GM23338 (cell line): ENCODE measurements around the gene AARS2. TPM values are rescaled to one million over a fixed set of nuclear protein-coding genes. Genes with fewer than 3 reads are reported as not detected.

Experiments
- ATAC-seq: fragments of 200-7000 bp; cut with Tn5 transposase; 3 replicates; pipeline ENCODE4 v1.9.1; 2020
- DNase-seq: peaks from one replicate; pipeline ENCODE4 v3.0.0-alpha.2; 2015; ENCODE audit warnings: low spot score
- H2AFZ ChIP-seq: fragments of 200-600 bp; sonication (generic); 2 replicates; pipeline ENCODE4 v1.8.0; 2016; ENCODE audit warnings: antibody characterized with exemption, mild to moderate bottlenecking, moderate library complexity
- H3F3A ChIP-seq: fragments of 200-600 bp; sonication (generic); replicated peaks from 2 replicates; pipeline ENCODE4 v1.8.0; 2017; ENCODE audit warnings: antibody characterized with exemption, mixed run types, low read depth
- H3K27ac ChIP-seq: fragments of 200-600 bp; sonication (generic); 2 replicates; pipeline ENCODE4 v1.6.1; 2016; ENCODE audit warnings: low read depth
- H3K27me3 ChIP-seq: fragments of 200-600 bp; sonication (generic); 2 replicates; pipeline ENCODE4 v1.8.0; 2016; ENCODE audit warnings: mild to moderate bottlenecking, mixed run types, moderate library complexity; ENCODE audit not compliant: insufficient read depth
- H3K36me3 ChIP-seq: fragments of 200-600 bp; sonication (generic); 2 replicates; pipeline ENCODE4 v1.8.0; 2016; ENCODE audit warnings: mild to moderate bottlenecking; ENCODE audit not compliant: insufficient read depth
- H3K4me1 ChIP-seq: fragments of 200-600 bp; sonication (generic); 2 replicates; pipeline ENCODE4 v1.8.0; 2016; ENCODE audit warnings: mild to moderate bottlenecking, moderate library complexity; ENCODE audit not compliant: insufficient read depth
- H3K4me2 ChIP-seq: fragments of 200-600 bp; sonication (generic); 2 replicates; pipeline ENCODE4 v1.7.1; 2017; ENCODE audit warnings: mixed run types
- H3K4me3 ChIP-seq: fragments of 200-600 bp; sonication (generic); 2 replicates; pipeline ENCODE4 v1.6.1; 2016; ENCODE audit warnings: mixed run types
- H3K79me2 ChIP-seq: fragments of 200-600 bp; sonication (generic); replicated peaks from 2 replicates; pipeline ENCODE4 v1.8.0; 2017; ENCODE audit warnings: mild to moderate bottlenecking; ENCODE audit not compliant: insufficient read depth
- H3K9me2 ChIP-seq: fragments of 200-600 bp; sonication (generic); 2 replicates; pipeline ENCODE4 v1.8.0; 2017; ENCODE audit not compliant: insufficient read depth
- H4K20me1 ChIP-seq: fragments of 200-600 bp; sonication (generic); replicated peaks from 2 replicates; pipeline ENCODE4 v1.8.0; 2017; ENCODE audit warnings: mild to moderate bottlenecking; ENCODE audit not compliant: insufficient read depth
- H3K27ac Mint-ChIP-seq: 2 replicates; pipeline ENCODE4 v1.8.0; 2020; ENCODE audit warnings: inconsistent platforms, mild to moderate bottlenecking, moderate library complexity, mixed read lengths
- H3K27me3 Mint-ChIP-seq: 3 replicates; pipeline ENCODE4 v1.8.0; 2022; ENCODE audit warnings: low read depth, mild to moderate bottlenecking, moderate library complexity, mixed read lengths, inconsistent platforms; ENCODE audit not compliant: insufficient read depth, poor library complexity
- H3K36me3 Mint-ChIP-seq: 3 replicates; pipeline ENCODE4 v1.8.0; 2021; ENCODE audit warnings: low read depth, mild to moderate bottlenecking, inconsistent platforms, moderate library complexity, mixed read lengths
- H3K4me1 Mint-ChIP-seq: 3 replicates; pipeline ENCODE4 v1.8.0; 2020; ENCODE audit warnings: mild to moderate bottlenecking, inconsistent platforms, mixed read lengths
- H3K4me3 Mint-ChIP-seq: 3 replicates; pipeline ENCODE4 v1.8.0; 2021; ENCODE audit warnings: moderate library complexity, mild to moderate bottlenecking, inconsistent platforms, mixed read lengths
- H3K9me3 Mint-ChIP-seq: 3 replicates; pipeline ENCODE4 v1.8.0; 2020; ENCODE audit warnings: moderate library complexity, mild to moderate bottlenecking, inconsistent platforms, mixed read lengths
- CREB1 ChIP-seq: fragments of 250-450 bp; sonication (Bioruptor Pico); IDR thresholded peaks from 2 replicates; pipeline ENCODE4 v1.5.0; 2020; ENCODE audit warnings: low read depth, mild to moderate bottlenecking, moderate library complexity
- ETS1 ChIP-seq: IDR thresholded peaks from 2 replicates; pipeline ENCODE4 v1.6.1; 2016; ENCODE audit warnings: antibody characterized with exemption
- EZH2 ChIP-seq: fragments of 200-600 bp; sonication (generic); IDR thresholded peaks from one replicate; pipeline ENCODE4 v1.8.0; 2017; ENCODE audit warnings: antibody characterized with exemption, mild to moderate bottlenecking, low read depth; ENCODE audit not compliant: unreplicated experiment
- EZH2phosphoT487 ChIP-seq: fragments of 200-600 bp; sonication (generic); IDR thresholded peaks from one replicate; pipeline ENCODE4 v1.8.1; 2018; ENCODE audit warnings: antibody characterized with exemption; ENCODE audit not compliant: unreplicated experiment
- JUNB ChIP-seq: IDR thresholded peaks from one replicate; pipeline ENCODE4 v1.6.1; 2016; ENCODE audit warnings: antibody characterized with exemption; ENCODE audit not compliant: unreplicated experiment
- NANOG ChIP-seq: IDR thresholded peaks from 2 replicates; pipeline ENCODE4 v1.6.1; 2016; ENCODE audit warnings: antibody characterized with exemption, borderline replicate concordance
- POLR2AphosphoS5 ChIP-seq: IDR thresholded peaks from 2 replicates; pipeline ENCODE4 v1.6.1; 2016; ENCODE audit warnings: antibody characterized with exemption, low read depth
- REST ChIP-seq: IDR thresholded peaks from one replicate; pipeline ENCODE4 v1.6.1; 2018; ENCODE audit warnings: antibody characterized with exemption; ENCODE audit not compliant: unreplicated experiment
- STAT1 ChIP-seq: IDR thresholded peaks from one replicate; pipeline ENCODE4 v1.6.1; 2016; ENCODE audit warnings: antibody characterized with exemption; ENCODE audit not compliant: unreplicated experiment
- ZNF114 ChIP-seq: fragments of 250-450 bp; sonication (Bioruptor Pico); IDR thresholded peaks from 2 replicates; pipeline ENCODE4 v1.5.0; 2020; ENCODE audit warnings: mild to moderate bottlenecking, moderate library complexity
- ZNF331 ChIP-seq: fragments of 250-450 bp; sonication (Bioruptor Pico); IDR thresholded peaks from 2 replicates; pipeline ENCODE4 v1.5.0; 2020; ENCODE audit warnings: low read depth, mild to moderate bottlenecking, moderate library complexity
- polyA plus RNA-seq: library from polyadenylated mRNA; unstranded; fragments of >200 nt; fragmentation: Nextera tagmentation; extraction: Ambion mirVana; gene quantifications from 2 replicates; pipeline ENCODE4 v1.2.1, GENCODE V29; 2016
- total RNA-seq: library from RNA; depleted of rRNA; stranded (reverse); fragments of >200 nt; shearing (Covaris generic); gene quantifications from 2 replicates; pipeline ENCODE4 v1.2.3, GENCODE V29; 2014
- TF ChIP-seq, protein P1 (sequence below), 2 experiments: fragments of 200-600 bp in 1 of 2; sonication (generic) in 1 of 2; conservative IDR thresholded peaks; 2 replicates each; pipeline versions ENCODE4 v1.5.1 to v1.6.1; 2016 to 2017; ENCODE audit warnings: antibody characterized with exemption in 2 of 2, low read depth in 2 of 2, mild to moderate bottlenecking in 2 of 2, moderate library complexity in 1 of 2
- TF ChIP-seq, protein P2 (sequence below): fragments of 250-450 bp; sonication (Bioruptor Pico); IDR thresholded peaks from 2 replicates; pipeline ENCODE4 v1.5.0; 2020; ENCODE audit warnings: mild to moderate bottlenecking, moderate library complexity

Gene AARS2
- total and polyA plus RNA-seq, 2 experiments from 2014 or later: 6.5 to 23.2 TPM

GRCh38 chr6:44302856-44303255, 10.3 kb downstream of the AARS2 start:
- H3K36me3 Mint-ChIP-seq: peaks cover 73% of the 10 kb centered on the region
- no peak overlapping the region for H3K4me3 ChIP-seq
- H3K27me3 Mint-ChIP-seq: peaks cover 17% of the 10 kb centered on the region
- H3K4me1 ChIP-seq: no peaks in the 10 kb centered on the region; the same call in 1 of the 2 replicates
- peaks cover 6% of the 10 kb centered on the region; the same call in 1 of the 3 replicates for H3K4me1 Mint-ChIP-seq
- H3K4me3 Mint-ChIP-seq: no peak overlapping the region
- H3K79me2 ChIP-seq: no peaks in the 10 kb centered on the region
- DNase-seq (no peak), ATAC-seq (no peak)
- no peaks in the 10 kb centered on the region for H3K9me2 ChIP-seq
- H3K9me3 Mint-ChIP-seq: no peaks in the 10 kb centered on the region
- 0 out of 2 replicates have a peak, but pooled peaks cover 3% of the 10 kb centered on the region for H4K20me1 ChIP-seq
- no peak overlapping the region for H2AFZ ChIP-seq
- peaks cover 7% of the 10 kb centered on the region; the same call in 1 of the 2 replicates for H3K36me3 ChIP-seq
- H3K4me2 ChIP-seq: no peak overlapping the region
- TF ChIP-seq, protein P1, sequence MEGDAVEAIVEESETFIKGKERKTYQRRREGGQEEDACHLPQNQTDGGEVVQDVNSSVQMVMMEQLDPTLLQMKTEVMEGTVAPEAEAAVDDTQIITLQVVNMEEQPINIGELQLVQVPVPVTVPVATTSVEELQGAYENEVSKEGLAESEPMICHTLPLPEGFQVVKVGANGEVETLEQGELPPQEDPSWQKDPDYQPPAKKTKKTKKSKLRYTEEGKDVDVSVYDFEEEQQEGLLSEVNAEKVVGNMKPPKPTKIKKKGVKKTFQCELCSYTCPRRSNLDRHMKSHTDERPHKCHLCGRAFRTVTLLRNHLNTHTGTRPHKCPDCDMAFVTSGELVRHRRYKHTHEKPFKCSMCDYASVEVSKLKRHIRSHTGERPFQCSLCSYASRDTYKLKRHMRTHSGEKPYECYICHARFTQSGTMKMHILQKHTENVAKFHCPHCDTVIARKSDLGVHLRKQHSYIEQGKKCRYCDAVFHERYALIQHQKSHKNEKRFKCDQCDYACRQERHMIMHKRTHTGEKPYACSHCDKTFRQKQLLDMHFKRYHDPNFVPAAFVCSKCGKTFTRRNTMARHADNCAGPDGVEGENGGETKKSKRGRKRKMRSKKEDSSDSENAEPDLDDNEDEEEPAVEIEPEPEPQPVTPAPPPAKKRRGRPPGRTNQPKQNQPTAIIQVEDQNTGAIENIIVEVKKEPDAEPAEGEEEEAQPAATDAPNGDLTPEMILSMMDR (conservative IDR thresholded peaks at IDR 0.05; ENCODE audit: low read depth in 2 of 2): no peak
- TF ChIP-seq NANOG (no peak), CREB1 (no peak), REST (no peak), ZNF331 (CRISPR knock-in tag) (no peak), EZH2phosphoT487 (no peak), JUNB (no peak), STAT1 (no peak), POLR2AphosphoS5 (no peak), ZNF114 (CRISPR knock-in tag) (no peak), EZH2 (no peak), ETS1 (no peak)
- TF ChIP-seq, protein P2, sequence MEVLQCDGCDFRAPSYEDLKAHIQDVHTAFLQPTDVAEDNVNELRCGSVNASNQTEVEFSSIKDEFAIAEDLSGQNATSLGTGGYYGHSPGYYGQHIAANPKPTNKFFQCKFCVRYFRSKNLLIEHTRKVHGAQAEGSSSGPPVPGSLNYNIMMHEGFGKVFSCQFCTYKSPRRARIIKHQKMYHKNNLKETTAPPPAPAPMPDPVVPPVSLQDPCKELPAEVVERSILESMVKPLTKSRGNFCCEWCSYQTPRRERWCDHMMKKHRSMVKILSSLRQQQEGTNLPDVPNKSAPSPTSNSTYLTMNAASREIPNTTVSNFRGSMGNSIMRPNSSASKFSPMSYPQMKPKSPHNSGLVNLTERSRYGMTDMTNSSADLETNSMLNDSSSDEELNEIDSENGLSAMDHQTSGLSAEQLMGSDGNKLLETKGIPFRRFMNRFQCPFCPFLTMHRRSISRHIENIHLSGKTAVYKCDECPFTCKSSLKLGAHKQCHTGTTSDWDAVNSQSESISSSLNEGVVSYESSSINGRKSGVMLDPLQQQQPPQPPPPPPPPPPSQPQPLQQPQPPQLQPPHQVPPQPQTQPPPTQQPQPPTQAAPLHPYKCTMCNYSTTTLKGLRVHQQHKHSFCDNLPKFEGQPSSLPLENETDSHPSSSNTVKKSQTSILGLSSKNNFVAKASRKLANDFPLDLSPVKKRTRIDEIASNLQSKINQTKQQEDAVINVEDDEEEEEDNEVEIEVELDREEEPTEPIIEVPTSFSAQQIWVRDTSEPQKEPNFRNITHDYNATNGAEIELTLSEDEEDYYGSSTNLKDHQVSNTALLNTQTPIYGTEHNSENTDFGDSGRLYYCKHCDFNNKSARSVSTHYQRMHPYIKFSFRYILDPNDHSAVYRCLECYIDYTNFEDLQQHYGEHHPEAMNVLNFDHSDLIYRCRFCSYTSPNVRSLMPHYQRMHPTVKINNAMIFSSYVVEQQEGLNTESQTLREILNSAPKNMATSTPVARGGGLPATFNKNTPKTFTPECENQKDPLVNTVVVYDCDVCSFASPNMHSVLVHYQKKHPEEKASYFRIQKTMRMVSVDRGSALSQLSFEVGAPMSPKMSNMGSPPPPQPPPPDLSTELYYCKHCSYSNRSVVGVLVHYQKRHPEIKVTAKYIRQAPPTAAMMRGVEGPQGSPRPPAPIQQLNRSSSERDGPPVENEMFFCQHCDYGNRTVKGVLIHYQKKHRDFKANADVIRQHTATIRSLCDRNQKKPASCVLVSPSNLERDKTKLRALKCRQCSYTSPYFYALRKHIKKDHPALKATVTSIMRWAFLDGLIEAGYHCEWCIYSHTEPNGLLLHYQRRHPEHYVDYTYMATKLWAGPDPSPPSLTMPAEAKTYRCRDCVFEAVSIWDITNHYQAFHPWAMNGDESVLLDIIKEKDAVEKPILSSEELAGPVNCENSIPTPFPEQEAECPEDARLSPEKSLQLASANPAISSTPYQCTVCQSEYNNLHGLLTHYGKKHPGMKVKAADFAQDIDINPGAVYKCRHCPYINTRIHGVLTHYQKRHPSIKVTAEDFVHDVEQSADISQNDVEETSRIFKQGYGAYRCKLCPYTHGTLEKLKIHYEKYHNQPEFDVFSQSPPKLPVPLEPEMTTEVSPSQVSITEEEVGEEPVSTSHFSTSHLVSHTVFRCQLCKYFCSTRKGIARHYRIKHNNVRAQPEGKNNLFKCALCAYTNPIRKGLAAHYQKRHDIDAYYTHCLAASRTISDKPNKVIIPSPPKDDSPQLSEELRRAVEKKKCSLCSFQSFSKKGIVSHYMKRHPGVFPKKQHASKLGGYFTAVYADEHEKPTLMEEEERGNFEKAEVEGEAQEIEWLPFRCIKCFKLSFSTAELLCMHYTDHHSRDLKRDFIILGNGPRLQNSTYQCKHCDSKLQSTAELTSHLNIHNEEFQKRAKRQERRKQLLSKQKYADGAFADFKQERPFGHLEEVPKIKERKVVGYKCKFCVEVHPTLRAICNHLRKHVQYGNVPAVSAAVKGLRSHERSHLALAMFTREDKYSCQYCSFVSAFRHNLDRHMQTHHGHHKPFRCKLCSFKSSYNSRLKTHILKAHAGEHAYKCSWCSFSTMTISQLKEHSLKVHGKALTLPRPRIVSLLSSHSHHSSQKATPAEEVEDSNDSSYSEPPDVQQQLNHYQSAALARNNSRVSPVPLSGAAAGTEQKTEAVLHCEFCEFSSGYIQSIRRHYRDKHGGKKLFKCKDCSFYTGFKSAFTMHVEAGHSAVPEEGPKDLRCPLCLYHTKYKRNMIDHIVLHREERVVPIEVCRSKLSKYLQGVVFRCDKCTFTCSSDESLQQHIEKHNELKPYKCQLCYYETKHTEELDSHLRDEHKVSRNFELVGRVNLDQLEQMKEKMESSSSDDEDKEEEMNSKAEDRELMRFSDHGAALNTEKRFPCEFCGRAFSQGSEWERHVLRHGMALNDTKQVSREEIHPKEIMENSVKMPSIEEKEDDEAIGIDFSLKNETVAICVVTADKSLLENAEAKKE: no peak
- peaks cover 9% of the 10 kb centered on the region; the same call in 1 of the 2 replicates for H3K27me3 ChIP-seq
- no peak overlapping the region for H3K27ac ChIP-seq
- no peak overlapping the region for H3K27ac Mint-ChIP-seq
- peaks cover 14% of the 10 kb centered on the region; the same call in 1 of the 2 replicates for H3F3A ChIP-seq
